ACC112 (cell line): ENCODE data around the gene EFCAB6.

Experiments
- H2AFZ ChIP-seq: fragments of 200-600 bp; sonication (generic); one replicate; pipeline ENCODE4 v1.6.0; 2017; ENCODE audit warnings: antibody characterized with exemption, low read length; ENCODE audit not compliant: unreplicated experiment
- H3K27ac ChIP-seq: fragments of 200-600 bp; sonication (generic); 2 replicates; pipeline ENCODE4 v1.5.1; 2014; ENCODE audit warnings: low read depth, mild to moderate bottlenecking, antibody characterized with exemption, low read length, moderate library complexity
- H3K27me3 ChIP-seq: fragments of 200-600 bp; sonication (generic); 2 replicates; pipeline ENCODE4 v1.6.1; 2014; ENCODE audit warnings: mild to moderate bottlenecking, antibody characterized with exemption, low read length, moderate library complexity, mixed read lengths; ENCODE audit not compliant: insufficient read depth
- H3K36me3 ChIP-seq: fragments of 200-600 bp; sonication (generic); 2 replicates; pipeline ENCODE4 v1.6.1; 2016; ENCODE audit warnings: mild to moderate bottlenecking, antibody characterized with exemption, low read length, moderate library complexity, mixed read lengths; ENCODE audit not compliant: insufficient read depth
- H3K4me1 ChIP-seq: fragments of 200-600 bp; sonication (generic); one replicate; pipeline ENCODE4 v1.6.1; 2016; ENCODE audit warnings: low read length, mixed read lengths; ENCODE audit not compliant: insufficient read depth, unreplicated experiment, control insufficient read depth
- H3K4me3 ChIP-seq: fragments of 200-600 bp; sonication (generic); 2 replicates; pipeline ENCODE4 v1.5.1; 2014; ENCODE audit warnings: mild to moderate bottlenecking, low read depth, low read length
- H3K79me2 ChIP-seq: fragments of 200-600 bp; sonication (generic); one replicate; pipeline ENCODE4 v1.6.0; 2016; ENCODE audit warnings: low read length; ENCODE audit not compliant: control insufficient read depth, unreplicated experiment, insufficient read depth

Gene EFCAB6, protein sequence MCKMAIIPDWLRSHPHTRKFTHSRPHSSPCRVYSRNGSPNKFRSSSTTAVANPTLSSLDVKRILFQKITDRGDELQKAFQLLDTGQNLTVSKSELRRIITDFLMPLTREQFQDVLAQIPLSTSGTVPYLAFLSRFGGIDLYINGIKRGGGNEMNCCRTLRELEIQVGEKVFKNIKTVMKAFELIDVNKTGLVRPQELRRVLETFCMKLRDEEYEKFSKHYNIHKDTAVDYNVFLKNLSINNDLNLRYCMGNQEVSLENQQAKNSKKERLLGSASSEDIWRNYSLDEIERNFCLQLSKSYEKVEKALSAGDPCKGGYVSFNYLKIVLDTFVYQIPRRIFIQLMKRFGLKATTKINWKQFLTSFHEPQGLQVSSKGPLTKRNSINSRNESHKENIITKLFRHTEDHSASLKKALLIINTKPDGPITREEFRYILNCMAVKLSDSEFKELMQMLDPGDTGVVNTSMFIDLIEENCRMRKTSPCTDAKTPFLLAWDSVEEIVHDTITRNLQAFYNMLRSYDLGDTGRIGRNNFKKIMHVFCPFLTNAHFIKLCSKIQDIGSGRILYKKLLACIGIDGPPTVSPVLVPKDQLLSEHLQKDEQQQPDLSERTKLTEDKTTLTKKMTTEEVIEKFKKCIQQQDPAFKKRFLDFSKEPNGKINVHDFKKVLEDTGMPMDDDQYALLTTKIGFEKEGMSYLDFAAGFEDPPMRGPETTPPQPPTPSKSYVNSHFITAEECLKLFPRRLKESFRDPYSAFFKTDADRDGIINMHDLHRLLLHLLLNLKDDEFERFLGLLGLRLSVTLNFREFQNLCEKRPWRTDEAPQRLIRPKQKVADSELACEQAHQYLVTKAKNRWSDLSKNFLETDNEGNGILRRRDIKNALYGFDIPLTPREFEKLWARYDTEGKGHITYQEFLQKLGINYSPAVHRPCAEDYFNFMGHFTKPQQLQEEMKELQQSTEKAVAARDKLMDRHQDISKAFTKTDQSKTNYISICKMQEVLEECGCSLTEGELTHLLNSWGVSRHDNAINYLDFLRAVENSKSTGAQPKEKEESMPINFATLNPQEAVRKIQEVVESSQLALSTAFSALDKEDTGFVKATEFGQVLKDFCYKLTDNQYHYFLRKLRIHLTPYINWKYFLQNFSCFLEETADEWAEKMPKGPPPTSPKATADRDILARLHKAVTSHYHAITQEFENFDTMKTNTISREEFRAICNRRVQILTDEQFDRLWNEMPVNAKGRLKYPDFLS (N-terminal part only)

DNA sequence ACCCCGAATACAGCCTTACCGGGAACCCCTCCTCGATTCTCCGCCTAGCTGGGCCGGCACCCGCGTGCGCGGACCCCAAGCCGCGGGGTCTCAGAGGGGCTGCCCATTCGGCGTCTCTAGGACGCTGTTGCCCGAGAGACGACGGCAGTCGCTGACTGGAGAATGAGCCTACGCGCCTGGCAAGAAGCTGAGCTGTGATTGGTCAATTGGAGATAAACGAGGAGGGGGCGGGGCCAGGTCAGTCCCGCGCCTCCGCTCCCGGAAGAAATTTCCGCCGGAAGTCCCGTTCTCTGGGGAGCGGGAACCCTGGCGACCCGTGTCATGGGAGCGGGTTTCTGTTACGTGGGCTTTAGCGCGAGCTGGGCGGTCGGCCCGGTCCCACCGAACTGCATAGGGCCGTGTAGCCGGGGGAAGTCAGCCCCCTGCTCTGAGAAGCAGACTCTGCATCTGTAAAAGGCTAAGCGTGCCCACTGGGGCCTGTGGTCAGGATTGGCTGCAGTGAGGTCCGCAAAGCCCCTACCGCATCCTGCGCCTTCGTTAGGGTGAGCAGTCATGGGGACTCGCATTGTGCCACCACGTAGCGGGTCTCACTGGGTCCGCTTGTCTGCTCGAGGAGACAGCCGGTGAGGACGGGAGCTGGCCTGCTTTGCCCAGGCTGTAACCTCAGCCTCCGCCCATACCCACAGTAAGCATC is at the start of gene EFCAB6:
TSS of gene EFCAB6 (minus strand) at position 157 of the 694 bp plus-strand sequence. CDS start 29,987 bp downstream, outside the sequence.
- Histone ChIP-seq H3K27ac (peak within 1 kb of the TSS; percentile 69), H3K4me3 (peak within 1 kb of the TSS; percentile 91), H3K36me3 (no peaks in the 10 kb centered on the region), H3K79me2 (peaks cover 8% of the 10 kb centered on the region), H3K27me3 (no peaks in the 10 kb centered on the region), H3K4me1 (peaks cover 7% of the 10 kb centered on the region), H2AFZ (peak within 1 kb of the TSS; percentile 98)

DNA sequence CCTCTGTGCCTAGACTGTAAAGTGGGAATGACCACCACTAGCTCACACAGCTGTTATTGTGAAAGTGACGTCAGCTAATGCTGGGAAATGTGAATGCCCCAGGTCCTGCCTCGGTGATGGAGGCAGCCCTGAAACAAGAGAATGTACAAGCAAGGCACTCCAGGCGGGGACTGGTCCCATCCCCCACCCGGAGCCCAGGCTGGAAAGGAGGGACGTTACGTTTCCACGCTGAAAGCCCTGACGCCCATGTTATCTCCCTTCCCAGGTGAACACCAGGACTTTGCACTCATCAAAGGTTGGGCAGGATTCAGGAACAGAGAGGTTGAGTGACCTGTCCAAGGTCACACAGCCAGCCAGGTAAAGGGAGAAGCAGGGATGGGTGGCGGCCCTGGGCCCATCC is 49.4 kb upstream of the EFCAB6 start:
- Histone ChIP-seq H3K27me3 (peaks cover 13% of the 10 kb centered on the region; the same call in 1 of the 2 replicates), H3K4me3 (peak overlapping the region; percentile 84), H3K4me1 (no peaks in the 10 kb centered on the region), H2AFZ (no peak overlapping the region), H3K27ac (no peak overlapping the region), H3K36me3 (no peaks in the 10 kb centered on the region), H3K79me2 (peaks cover 29% of the 10 kb centered on the region)

DNA sequence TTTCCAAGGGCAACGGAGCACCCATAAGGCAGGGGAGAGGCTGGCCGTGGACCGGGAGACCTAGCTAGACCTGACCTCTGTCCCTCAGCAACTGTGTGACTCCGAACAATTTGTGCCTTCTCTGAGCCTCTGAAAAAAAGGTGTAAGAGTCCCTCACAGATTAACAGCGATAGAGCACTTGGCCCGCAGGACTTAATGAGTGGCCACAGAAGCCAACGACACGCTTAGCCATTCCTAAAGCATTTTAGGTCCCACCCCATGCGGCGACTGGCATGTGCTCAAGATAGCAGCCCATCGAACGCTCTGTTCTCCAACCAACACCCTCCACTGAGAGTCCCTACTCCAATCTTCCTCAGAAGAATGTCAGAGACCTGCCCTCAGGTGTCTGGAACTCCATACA is 48.7 kb upstream of the EFCAB6 start:
- H2AFZ ChIP-seq: no peak overlapping the region
- H3K27me3 ChIP-seq: peaks cover 13% of the 10 kb centered on the region; the same call in 1 of the 2 replicates
- no peak overlapping the region for H3K27ac ChIP-seq
- no peaks in the 10 kb centered on the region for H3K4me1 ChIP-seq
- H3K4me3 ChIP-seq: peak overlapping the region; percentile 84
- H3K79me2 ChIP-seq: peaks cover 29% of the 10 kb centered on the region
- no peaks in the 10 kb centered on the region for H3K36me3 ChIP-seq

DNA sequence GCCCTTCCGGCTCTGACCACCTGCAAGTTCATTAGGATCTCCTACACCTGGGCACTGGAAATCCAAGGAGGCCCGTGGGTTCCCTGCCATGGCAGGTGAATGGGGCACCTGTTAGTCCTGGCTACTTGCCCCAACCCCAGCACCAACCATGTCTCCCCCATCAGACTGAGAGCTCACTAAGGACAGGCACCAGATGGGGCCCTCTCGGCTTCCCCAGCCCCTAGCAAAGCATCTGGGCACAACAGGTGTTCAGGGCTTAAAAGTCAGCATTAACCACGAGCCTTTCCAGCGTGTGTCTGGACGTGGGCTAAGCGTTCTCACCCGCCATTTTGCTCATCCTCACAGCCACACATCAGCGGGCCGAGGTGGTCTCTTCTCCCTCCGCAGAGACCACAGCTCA is 48.0 kb upstream of the EFCAB6 start:
- no peak overlapping the region for H2AFZ ChIP-seq
- H3K4me1 ChIP-seq: no peaks in the 10 kb centered on the region
- H3K27me3 ChIP-seq: peaks cover 7% of the 10 kb centered on the region; the same call in 1 of the 2 replicates
- H3K4me3 ChIP-seq: no peak overlapping the region
- no peak overlapping the region for H3K27ac ChIP-seq
- H3K36me3 ChIP-seq: no peaks in the 10 kb centered on the region
- H3K79me2 ChIP-seq: peaks cover 31% of the 10 kb centered on the region

DNA sequence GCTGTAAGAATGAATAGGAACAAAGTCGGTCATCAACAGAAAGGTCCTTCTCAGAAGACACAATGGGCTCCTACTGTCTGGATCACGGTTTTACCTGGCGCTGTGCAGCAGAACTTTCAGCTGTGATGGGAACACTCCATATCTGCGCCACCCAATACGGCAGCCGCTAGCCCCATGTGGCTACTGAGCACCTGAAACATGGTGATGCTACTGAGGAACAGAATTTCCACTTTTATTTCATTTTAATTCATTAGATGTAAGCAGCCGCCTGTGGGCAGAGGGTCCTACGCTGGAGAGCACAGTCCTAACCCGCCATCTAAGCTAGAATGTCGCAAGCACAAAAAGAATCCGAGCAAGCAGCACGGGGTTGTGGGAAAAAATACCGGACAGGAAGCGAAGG is 47.5 kb upstream of the EFCAB6 start:
- H3K4me3 ChIP-seq: no peak overlapping the region
- H3K27me3 ChIP-seq: peaks cover 2% of the 10 kb centered on the region; the same call in 1 of the 2 replicates
- no peak overlapping the region for H3K27ac ChIP-seq
- H2AFZ ChIP-seq: no peak overlapping the region
- peaks cover 31% of the 10 kb centered on the region for H3K79me2 ChIP-seq
- no peaks in the 10 kb centered on the region for H3K36me3 ChIP-seq
- no peaks in the 10 kb centered on the region for H3K4me1 ChIP-seq

DNA sequence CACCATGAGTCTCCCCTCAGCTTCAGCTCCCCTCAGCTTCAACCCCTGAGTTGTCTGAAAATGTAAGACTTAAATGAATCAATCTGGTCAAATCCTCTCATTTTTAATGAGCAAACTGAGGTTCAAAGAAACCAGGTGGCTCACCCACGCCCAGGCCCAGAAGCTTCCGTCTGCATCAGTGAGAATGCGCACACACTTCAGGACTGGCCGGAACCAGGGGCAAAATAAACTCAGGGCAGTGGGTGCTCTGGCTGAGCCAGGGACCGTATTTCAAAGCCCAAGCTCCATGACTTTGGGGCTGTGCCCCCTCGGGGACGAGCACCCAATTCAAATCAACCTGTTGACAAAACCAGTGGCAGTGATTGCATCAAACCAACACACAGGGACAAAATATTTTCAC is 47.1 kb upstream of the EFCAB6 start:
- Histone ChIP-seq H2AFZ (no peak overlapping the region), H3K4me3 (no peak overlapping the region), H3K4me1 (no peaks in the 10 kb centered on the region), H3K79me2 (peaks cover 31% of the 10 kb centered on the region), H3K27ac (no peak overlapping the region), H3K36me3 (no peaks in the 10 kb centered on the region), H3K27me3 (no peaks in the 10 kb centered on the region)

DNA sequence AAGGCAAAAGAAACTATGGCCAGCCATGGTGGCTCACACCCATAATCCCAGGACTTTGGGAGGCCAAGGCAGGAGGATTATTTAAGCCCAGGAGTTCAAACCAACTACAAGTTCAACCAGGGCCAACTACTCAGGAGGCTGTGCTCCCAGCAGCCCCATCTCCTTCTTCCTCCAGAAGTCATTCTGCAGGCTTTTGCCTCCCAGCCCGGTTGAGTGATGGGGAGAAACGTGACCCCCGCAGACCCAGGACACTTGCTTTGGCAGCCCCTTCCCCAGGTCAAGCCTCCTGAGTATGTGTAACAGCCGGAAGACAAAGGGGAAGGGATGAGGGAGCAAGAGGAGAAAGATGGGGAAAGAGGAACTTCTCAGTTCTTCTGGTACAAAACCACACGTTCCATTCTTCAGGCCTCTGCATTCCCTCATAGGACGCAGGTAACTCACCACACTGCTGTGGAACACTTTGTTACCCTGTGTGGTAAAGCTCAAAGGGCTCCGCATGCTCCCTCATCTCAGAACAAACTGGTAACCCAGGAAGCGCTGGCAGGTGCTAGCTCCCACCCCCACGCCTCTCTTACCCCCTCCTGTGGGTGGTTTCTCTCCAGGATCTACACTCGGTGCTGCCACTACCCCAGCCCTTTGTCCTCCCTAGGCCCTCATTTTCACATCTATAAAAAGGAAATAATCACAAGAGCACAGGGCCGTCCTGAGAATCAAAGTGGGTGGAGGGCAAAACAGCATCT is 46.2 kb upstream of the EFCAB6 start:
- no peak overlapping the region for H3K4me3 ChIP-seq
- H3K79me2 ChIP-seq: peaks cover 31% of the 10 kb centered on the region
- H3K27me3 ChIP-seq: no peaks in the 10 kb centered on the region
- no peak overlapping the region for H2AFZ ChIP-seq
- no peaks in the 10 kb centered on the region for H3K4me1 ChIP-seq
- no peak overlapping the region for H3K27ac ChIP-seq
- no peaks in the 10 kb centered on the region for H3K36me3 ChIP-seq

DNA sequence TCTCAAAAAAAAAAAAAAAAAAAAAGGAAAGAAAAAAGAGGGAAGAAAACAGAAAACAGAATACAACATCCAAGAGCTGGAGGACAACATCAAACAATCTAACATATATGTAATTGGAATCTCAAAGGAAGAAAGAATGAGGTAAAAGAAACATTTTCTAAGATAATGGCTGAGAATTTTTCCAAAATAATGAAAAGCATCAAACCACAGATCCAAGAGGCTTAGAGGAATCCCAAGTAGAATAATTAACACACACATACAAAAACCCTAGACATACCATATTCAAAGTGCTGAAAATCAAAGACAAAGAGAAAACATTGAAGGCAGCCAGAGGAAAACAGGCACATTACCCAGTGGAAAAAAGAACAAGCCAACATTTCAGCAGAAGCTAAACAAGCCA is 45.3 kb upstream of the EFCAB6 start:
- no peaks in the 10 kb centered on the region for H3K4me1 ChIP-seq
- H3K4me3 ChIP-seq: no peak overlapping the region
- no peak overlapping the region for H3K27ac ChIP-seq
- no peak overlapping the region for H2AFZ ChIP-seq
- peaks cover 31% of the 10 kb centered on the region for H3K79me2 ChIP-seq
- H3K27me3 ChIP-seq: no peaks in the 10 kb centered on the region
- no peaks in the 10 kb centered on the region for H3K36me3 ChIP-seq

DNA sequence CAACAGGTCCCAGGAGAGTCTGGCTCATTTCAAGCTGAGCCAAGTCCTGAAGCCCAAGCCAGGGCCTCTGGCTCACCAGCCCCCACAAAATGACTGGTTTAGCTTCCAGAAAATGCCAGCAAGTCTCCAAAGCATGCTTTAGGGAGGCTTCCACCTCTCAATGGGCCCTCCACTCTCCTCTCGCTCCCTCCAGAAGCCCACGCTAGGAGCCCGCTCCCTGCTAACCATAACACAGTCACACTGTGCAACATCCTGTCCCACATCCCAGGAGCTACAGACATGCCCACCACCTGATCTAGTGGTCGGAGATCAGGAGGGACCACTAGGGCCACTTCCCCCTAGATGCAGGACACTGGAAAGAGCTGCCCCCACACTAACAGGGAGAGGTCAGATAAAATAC is 43.3 kb upstream of the EFCAB6 start:
- H3K27me3 ChIP-seq: no peaks in the 10 kb centered on the region

More for the DNA sequence above, 43.3 kb upstream of the EFCAB6 start:
- Histone ChIP-seq H3K4me3 (no peak overlapping the region), H3K4me1 (no peaks in the 10 kb centered on the region), H2AFZ (no peak overlapping the region), H3K79me2 (peaks cover 18% of the 10 kb centered on the region), H3K27ac (no peak overlapping the region), H3K36me3 (no peaks in the 10 kb centered on the region)
